NOMO-1 treated with dmso at 0.1 percent for 144 hours (cell line): ENCODE measurements around the gene MBTPS1.
"Not testable (repeated sequence)": the region's sequence is repeated elsewhere in the genome, so short reads cannot be mapped to it uniquely, and the experiment has no call there.

Experiments used
- DNase-seq: peaks from one replicate; lab custom pipeline; 2025; ENCODE audit not compliant: unreplicated experiment; lab: John Stamatoyannopoulos, UW

MBTPS1 gene

DNA sequence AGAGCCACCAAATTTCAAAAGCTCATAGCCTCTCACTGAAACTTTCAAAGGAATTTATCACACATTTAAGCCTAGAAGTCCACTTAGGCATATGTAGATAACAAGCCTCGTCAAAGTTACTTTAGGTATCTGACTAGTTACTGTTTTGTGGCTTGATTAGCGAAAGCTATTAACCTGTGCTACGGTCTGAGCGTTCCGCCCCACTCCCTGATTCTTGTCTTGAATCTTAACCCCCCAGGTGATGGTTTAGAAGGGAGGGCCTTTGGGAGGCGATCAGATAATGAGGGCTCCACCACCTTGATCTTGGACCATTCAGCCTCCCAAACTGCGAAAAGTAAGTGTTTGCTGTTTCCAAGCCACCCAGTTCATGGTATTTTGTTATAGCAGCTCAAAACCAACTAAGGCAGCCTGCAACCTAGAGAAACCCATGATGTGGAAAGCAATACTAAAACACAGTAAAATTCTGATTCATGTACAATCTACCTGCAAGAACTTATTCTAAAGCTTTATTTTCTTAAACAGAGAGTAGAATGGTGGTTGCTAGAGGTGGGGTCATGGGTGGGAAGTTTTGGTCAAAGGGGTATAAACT lies 21.1 kb upstream of the MBTPS1 start:
- no peak for DNase-seq

DNA sequence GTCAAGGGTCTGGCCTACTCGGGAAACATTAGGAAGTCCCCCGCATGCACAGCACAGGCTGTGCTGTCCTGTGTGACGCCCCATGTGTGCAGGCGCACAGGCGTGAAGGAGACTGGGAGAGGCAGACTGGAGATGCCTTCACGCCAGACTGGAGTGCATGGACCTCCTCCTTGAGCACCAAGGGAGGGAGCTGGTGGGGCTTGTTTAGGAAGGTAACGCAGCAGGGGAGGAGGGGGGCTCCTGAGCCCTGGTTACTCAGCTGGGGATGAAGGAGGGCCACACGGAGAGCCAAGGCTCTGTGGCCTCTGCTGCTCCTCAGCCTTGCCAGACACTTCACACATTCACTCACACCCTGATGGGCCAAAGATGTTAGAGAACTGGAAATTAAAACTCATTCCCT lies 20.5 kb upstream of the MBTPS1 start:
- no peak for DNase-seq

DNA sequence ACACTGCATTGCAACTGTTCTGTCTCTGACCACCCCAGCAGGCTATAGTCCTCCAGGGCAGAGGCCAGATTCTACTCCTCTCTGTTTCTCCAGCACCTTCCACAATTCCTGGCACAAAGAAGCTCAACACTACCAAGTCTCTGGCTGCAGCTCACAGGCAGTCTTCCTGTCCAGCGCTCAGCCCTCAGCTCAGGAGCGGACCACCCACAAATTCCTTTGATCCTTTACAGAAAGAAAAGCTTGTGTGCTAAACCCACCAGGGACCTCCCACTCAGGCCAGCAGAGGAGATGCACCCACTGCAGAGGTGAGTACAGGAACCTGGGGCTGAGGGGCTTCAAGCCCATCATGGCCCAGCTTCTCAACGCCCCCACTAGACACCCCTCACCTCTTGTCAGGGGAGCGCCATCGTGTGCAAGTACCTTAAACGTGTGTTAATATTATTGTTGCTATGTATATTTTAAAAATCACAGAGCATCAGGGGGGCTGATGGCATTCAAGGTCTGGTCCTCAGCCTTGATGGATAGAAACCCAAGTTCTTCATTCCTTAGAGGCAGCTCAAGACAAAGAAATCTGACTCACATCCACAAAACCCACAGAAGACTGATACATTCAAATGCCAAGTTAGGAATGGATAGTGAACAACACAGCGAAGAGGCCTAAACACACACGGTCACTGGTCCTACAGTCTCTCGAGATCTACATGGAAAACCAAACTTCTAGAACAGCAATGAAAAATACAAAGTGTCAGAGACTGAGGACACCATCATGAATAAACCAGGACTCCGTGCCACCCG lies 19.8 kb upstream of the MBTPS1 start:
- no peak for DNase-seq

DNA sequence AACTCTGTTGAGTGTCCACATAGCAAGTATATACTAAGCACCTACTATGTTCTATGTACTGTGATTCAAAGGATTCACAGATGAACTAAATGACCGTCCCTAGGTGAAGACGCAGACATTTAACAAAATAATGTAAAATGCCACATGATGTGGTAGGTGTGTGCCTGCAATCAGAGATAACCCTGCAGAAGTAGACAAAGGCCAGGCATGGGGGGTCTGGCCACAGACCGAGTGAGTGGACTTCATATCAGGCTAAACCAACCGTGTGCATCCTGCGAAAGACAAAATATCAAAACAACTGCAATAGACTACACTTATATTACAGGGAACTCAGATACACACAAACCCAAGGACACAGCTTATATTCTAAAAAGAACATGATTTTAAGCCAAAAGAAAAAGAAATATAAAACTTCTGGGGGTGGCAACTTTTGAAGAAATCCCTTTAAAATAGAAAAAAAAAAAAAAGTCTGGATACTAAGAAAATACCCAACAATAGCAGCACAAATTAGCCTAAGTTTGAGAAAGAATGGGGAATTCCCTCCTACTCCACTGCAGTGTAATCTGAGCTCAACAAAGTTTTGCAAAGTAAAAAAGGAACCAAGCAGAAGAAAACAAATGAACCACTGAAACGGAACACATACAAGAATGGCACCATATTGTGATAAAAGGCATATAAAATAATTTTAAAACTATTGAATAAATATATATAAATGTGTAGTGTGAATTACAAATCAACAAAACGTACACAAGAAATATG lies 16.0 kb upstream of the MBTPS1 start:
- DNase-seq, result no peak

DNA sequence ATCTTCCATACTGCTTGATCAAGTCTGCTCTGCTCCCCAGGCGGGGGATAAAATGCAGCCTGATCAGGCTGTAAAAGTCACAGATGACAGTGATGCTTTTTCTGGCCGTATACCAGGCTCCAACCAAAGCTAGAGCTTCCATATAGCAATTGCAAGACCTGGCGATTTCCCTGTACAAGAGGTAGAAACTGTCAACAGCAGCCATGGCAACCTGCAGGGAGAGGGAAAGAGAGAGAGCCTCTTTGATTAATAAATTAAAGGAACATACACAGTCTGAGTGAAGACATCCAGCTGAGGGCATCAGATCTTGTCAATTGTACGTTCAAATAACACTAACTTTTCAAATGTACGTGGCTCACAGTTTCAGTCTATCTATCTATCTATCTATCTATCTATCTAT lies 14.4 kb upstream of the MBTPS1 start:
- DNase-seq, result no peak

DNA sequence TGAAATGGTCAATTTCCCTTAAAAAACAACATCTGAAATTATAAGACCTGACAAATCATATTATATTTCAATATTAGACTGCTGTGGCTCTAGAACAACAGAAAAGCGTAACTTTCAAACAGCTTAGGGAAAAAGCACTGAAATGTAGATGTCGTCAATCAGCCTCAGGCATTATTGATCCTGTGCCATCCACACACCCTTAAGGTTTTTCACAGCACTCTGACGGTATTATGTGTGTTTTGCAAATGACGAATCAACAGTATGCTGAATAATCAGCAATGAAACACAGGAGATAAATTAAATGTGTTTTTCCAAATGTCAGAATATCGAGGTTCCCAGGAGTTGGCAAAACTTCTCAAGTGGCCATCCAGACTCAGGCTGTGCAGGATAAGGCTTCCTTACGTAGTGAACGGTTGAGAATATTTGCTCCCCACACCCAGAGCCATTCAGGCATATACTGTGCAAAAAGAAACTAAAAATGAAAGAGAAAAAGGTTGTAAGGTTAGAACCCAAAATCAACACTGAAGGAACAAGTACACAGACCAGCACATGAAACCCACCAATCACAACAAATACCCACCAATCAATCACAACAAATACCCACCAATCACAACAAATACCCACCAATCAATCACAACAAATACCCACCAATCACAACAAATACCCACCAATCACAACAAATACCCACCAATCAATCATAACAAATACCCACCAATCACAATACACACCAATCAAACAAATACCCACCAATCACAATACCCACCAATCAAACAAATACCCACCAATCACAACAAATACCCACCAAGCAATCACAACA lies 7.7 kb upstream of the MBTPS1 start:
- DNase-seq, result no peak

DNA sequence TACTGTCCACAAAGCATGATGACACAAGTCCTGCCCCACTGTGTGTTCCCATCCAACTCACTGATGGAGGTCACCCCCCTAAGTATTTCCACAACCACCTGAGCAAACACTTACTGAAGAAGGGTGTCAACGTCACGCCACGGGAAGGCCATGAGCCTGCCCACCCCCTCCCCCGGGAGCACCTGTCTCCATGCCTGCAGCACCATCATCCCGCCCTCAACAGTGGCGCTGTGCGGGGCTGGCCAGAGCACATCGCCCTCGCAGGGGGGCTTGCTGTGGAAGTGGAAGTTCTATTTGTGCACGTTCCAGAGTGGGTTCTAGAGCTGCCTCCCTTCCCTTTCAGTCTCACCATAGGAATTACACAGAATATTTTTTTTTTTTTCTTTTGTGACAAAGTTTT lies 4.3 kb upstream of the MBTPS1 start:
- no peak for DNase-seq

DNA sequence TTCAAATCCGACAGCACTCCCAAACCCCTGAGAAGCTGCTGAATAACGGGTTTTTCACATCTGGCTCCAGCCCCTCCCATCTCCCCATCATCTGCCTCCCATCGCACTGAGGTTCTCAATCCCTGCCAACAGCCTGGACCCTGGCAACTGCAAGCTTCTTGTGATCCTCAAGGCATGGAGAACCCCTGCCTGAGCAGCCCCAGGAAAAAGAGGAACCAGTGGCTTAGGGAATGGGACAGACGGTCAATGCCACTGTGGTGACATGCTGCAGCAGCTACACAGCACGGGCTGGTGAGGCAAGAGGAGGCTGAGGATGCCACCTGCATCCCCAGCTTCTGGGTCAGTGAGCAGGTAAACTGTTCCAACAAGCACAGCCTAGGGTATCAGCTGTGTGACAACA lies 3.3 kb upstream of the MBTPS1 start:
- DNase-seq, result no peak

DNA sequence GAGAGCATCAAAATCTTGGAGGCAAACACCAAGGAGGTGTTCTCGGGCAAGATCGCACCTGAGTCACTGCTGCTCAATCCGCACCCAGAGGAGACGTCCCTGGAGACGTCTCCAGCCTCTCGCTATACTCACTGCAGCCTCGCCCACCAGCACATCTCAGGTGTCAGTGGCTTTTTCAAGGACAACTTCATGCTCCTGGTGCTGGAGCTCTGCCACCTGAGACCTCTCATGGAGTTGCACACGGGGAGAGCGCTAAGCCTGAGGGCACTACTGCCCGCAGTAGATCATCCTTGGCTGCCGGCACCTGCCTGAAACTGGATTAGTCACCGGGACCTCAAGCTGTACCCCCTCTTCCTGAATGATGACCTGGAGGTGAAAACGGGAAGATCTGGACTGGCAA lies 2.6 kb upstream of the MBTPS1 start:
- DNase-seq, result no peak

DNA sequence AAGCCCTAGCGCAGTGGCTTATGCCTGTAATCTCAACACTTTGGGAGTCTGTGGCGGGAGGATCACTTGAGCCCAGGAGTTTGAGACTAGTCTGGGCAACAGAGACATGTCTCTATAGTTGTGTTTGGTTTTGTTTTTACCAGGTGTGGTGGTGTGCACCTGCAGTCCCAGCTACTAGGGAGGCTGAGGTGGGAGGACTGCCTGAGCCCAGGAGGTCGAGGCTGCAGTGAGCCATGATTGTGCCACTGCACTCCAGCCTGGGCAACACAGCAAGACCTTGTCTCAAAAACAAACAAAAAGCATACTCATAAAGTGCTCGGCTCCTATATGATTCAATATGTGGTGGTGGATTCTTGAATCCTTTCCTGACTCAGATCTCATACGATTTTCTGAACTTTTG lies 1.6 kb upstream of the MBTPS1 start:
- not testable (repeated sequence) for DNase-seq

DNA sequence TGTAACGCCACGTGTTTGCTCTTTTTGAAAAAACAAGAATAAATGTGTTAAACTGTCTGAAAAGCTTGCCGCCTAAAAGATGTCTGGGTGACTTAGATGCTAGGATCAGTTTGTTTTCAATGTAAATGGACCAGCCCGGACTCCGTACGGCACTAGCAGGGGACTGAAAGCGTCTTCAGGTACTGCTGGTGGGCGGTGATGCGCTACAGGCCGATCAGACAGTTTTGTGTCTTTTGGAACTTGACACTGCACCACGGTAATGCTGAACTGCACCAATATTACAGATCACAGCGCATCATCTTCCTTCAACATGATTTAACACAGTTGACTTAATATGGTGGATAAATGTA lies 727 bp upstream of the MBTPS1 start:
- DNase-seq, result no peak

DNA sequence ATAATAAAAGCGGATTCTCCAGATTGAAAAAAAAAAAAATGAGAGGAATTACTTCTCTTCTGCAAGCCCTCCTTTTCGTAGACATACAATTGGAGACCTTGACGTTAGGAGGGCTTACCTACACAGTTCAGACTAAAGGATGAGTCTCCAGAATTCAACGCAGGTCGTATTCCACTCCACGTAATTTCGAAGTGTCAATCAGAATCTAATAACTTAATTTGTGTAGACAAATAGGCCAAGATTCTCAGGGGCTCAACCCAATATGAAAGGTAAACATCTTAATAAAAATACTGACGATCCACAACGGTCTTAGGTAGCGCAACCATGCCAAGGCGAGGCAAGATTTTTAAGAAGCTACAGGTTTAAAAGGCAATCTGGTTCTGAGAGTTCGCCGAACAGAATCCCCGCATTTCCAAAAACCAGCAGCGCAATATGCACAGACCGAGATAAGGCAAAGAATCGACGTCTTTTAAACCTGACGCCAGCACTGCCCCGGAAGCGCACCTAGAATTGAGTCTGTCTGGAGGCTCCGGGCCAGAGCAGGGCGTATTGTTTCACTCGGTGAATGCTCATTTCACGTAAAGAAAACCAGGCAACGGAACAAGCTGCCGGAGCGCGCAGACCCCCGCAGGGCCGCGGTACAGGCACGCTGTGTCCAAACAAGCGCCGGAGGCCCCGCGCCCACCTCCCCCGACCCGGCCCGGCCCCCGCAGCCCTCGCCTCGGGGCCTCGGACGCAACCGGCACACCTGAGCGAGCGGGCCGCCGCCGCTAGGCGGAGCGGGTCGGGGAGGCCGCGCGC lies 623 bp downstream of the MBTPS1 start:
- peak; percentile 28 for DNase-seq

DNA sequence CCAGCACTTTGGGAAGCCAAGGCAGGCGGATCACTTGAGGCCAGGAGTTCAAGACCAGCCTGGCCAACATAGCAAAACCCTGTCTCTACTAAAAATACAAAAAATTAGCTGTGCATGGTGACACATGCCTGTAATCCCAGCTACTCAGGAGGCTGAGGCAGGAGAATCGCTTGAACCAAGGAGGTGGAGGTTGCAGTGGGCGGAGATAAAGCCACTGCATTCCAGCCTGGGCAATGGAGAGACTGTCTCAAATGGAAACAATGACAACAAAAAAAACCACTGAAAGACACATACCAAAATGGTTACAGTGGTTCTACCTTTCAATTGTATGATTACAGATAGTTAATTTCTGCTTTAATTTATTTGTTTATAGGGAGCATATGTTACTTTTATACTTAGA lies 4.8 kb downstream of the MBTPS1 start:
- not testable (repeated sequence) for DNase-seq

DNA sequence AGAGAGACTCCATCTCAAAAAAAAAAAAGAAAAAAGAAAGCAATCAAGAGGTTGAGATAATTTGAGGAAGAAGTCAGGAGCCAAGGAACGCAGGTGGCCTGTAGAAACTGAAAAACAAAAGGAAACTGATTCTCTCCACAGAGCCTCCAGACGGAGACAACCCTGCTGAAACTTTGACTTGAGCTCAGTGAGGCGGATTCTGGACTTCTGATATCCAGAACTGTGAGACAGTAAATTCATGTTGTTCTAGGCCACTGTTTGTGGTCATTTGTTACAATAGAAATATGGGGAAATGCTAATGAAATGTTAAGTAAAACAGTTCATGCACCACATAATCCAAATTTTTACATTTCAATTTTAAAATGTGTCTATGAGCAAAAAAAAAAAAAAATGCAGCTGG lies 5.2 kb downstream of the MBTPS1 start:
- no peak for DNase-seq

DNA sequence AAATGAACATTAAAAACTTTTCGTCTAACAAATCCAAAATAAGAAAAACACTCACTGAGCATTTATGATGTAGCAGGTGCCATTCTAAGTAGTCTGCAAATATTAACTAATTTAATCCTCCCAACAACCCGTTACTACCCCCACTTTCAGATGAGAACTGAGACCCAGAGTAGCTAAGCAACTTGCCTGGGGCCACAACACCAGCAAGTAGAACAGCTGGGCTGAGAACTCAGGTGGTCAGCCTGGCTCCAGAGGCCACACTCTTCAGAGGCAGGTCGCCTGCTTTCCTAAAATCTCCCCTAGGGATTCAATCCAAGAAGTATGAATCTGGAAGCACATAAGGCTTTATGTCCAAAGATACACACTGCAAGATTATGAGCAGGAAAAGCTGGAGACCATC lies 6.2 kb downstream of the MBTPS1 start:
- DNase-seq, result no peak

DNA sequence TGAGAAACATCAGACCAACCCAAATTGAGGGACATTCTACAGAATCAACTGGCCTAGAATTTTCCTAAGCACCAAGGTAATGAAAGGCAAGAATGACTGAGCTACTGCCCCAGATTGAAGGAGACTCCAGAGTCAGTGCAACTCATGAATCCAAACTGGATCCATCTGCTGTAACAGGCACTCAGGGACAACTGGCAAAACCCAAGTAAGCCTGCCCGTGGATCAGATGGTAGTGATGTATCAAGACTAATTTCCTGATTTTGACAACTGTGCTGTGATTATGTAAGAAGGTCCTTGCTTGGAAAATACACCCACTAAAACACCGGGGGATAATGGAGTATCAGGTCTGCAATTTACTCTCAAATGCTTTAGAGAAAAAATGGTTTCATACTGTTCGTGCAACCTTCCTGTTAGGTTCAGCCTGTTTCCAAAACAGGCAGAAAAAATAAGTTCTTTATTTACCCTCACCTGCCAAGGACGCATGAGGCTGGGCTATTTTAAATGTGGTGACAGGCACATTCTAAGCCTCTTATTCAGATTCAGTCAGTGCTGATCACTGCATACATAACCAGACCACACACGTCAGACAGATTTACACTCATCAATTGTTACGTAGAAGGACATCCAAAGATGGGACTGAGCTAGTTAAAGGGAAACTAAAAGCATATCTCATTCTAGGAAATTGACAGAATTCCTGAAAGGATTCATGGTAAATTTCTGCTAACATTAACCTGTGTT lies 7.0 kb downstream of the MBTPS1 start:
- DNase-seq, result no peak

DNA sequence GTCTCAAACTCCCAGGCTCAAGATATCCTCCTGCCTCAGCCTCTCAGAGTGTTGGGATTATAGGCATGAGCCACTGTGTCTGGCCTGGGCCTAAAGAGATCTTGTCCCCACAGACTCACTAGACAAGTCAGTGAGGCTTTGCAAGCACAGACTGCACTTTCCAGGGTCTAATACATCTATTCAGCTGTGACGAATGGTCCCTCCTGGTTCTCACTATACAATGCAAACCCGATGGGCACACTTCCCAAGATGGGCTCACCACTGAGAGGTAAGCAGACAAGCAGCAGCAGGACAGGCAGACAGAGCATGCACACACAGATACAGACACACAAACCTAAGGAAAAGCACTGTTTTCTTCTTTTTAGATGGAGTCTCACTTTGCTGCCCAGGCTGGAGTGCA lies 8.8 kb downstream of the MBTPS1 start:
- DNase-seq, result no peak

DNA sequence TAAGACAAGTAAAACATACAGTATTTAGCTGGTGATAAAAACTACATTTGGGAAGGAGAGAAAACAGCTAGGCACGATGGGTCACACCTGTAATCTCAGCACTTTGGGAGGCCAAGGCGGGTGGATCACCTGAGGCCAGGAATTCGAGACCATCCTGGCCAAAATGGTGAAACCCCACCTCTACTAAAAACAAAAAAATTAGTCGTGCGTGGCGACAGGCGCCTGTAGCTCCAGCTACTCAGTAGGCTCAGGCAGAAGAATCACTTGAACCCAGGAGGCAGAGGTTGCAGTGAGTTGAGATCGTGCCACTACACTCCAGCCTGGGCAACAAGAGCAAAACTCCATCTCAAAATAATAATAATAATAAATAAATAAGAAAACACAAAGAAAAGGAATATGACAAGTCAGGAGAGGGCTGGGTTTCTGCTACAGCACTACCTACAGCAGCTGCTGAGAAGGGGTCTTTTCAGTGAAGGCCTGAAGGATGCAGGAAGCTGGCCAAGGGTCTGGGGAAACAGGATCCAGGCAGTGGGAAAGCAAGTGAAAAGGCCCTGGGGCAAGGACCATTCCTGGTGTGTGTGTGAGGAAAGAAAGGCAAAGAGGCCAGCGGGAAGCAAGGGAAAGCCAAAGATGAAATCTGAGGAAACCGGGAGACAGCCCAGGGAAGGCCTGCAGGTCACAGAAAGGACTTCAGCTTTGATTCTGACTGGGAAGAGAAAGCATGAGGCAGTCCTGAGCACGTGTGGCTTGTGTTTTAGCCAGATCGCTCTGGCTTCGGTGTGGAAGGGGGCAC lies 10.6 kb downstream of the MBTPS1 start:
- no peak for DNase-seq

DNA sequence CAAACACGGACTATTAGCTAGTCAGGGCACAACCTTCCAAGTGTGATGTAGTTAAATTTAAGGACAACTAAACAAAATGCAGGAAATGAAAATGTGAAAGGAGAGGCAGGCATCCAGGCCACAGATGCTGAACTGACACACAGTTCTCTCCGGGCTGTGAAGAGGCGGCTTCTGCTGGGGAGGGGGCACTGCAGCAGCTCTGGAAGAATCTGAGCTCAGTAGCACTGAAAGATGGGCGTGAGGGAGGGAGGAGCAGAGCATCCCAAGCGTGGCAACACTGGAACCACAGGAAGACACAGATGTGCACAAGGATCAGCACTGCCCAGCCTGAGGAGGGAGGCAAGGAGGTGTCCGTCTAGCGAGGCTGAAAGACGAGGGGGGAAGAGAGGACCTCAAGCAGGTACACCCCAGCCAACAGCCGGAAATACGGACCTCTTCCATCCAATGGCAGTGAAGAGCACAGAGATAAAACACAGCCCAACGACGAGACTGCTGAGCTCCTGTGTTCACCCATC lies 11.4 kb downstream of the MBTPS1 start:
- DNase-seq, result no peak
